Measurements from ENCODE around the gene THSD7B.

DNA sequence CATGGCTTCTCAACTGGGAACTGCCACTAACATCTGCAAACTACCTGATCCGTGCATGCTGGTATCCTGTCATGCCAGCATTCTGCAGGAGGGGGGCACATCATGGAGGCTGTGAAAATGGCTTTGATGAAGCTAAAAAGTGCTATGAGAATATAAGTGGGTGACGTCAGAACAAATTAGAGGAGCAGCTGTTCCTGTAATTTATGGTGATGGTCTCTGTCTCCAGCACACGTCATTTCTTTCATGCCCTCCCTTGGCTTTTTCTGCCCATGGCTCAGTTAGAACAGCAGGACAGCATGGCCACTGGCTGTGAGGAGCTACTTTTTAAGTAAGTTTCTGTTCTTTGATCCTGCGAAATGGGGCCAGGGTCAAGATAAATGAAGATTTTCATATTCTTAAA, 466.3 kb downstream of the THSD7B start:
- no peak for TF ChIP-seq FOXM1 (IDR thresholded peaks at IDR 0.05; ENCODE audit: borderline replicate concordance, low read depth)
- TF ChIP-seq RAD21 (IDR thresholded peaks at IDR 0.05; ENCODE audit: low read depth): no peak
- no peak for TF ChIP-seq CREB1 (IDR thresholded peaks at IDR 0.05; ENCODE audit: low read depth)
- TF ChIP-seq EP300 (IDR thresholded peaks at IDR 0.05; ENCODE audit: borderline replicate concordance): no peak
